HEK293 (cell line): ENCODE measurements around the gene C2CD2.

ENCODE experiments used
- AEBP2 ChIP-seq: fragments of 450-650 bp; formaldehyde crosslinking; IDR thresholded peaks from 2 replicates; pipeline ENCODE4 v1.5.1; 2016; ENCODE audit warnings: missing biosample characterization, missing genetic modification characterization, borderline replicate concordance
- CTCF ChIP-seq: fragments of 450-650 bp; formaldehyde crosslinking; IDR thresholded peaks from 2 replicates; pipeline ENCODE4 v1.5.1; 2016; ENCODE audit warnings: missing biosample characterization, missing genetic modification characterization
- PBX3 ChIP-seq: sonication (generic); formaldehyde crosslinking; IDR thresholded peaks from 2 replicates; pipeline ENCODE4 v1.8.1; 2022; ENCODE audit warnings: mild to moderate bottlenecking, moderate library complexity, missing genetic modification reagents
- REST ChIP-seq: fragments of 450-650 bp; formaldehyde crosslinking; IDR thresholded peaks from 2 replicates; pipeline ENCODE4 v1.5.1; 2016; ENCODE audit warnings: missing biosample characterization, missing genetic modification characterization
- TRIM28 ChIP-seq: IDR thresholded peaks from 2 replicates; pipeline ENCODE4 v1.6.1; 2011; ENCODE audit warnings: low read length, control low read depth, borderline replicate concordance
- ZBTB49 ChIP-seq: fragments of 450-650 bp; formaldehyde crosslinking; IDR thresholded peaks from 2 replicates; pipeline ENCODE4 v1.5.1; 2016; ENCODE audit warnings: missing biosample characterization, missing genetic modification characterization, low read depth
- ZNF423 ChIP-seq: fragments of 450-650 bp; formaldehyde crosslinking; IDR thresholded peaks from 2 replicates; pipeline ENCODE4 v1.5.1; 2016; ENCODE audit warnings: missing biosample characterization, missing genetic modification characterization
- ZNF580 ChIP-seq: fragments of 450-650 bp; formaldehyde crosslinking; IDR thresholded peaks from 2 replicates; pipeline ENCODE4 v1.5.1; 2016; ENCODE audit warnings: missing biosample characterization, missing genetic modification characterization

GRCh38 chr21:41913230-41913629, 40.6 kb downstream of the C2CD2 start:
- TF ChIP-seq ZBTB49 (tag by site-specific recombination) (no peak), ZNF580 (no peak), ZNF423 (tag by site-specific recombination) (no peak), CTCF (tag by site-specific recombination) (no peak), AEBP2 (tag by site-specific recombination) (no peak), PBX3 (CRISPR knock-in tag) (no peak), REST (tag by site-specific recombination) (no peak), TRIM28 (no peak)
